ENCODE results near the gene MYL3. TPM values are rescaled to one million over a fixed set of nuclear protein-coding genes. Genes with fewer than 3 reads are reported as not detected.

The MYL3 gene
- total RNA-seq, 2 donors from 2014 or later, result not detected

DNA sequence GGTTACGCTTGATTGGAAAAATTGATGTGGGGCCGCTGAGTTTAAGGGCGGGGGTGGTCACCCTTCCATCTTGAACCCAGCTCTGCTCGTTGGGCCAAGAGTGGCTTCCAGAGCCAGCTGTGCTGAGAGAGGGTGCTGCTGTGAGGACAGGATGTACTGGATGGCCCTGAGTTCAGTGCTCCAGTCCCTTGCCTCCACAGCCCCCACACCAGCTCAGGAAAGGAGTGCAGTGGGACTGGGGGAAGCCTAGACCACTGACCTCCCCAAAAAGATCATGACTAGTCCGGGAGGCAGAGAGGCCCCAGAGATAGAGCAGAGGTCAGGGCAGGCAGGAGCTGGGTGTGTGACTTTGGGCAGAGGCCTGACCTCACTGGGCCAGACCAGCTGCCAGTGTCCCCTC lies 10.3 kb upstream of the MYL3 start:
- no peak for ATAC-seq
- Mint-ChIP-seq H3K4me3 (no peak overlapping the region), H3K36me3 (no peaks in the 10 kb centered on the region), H3K4me1 (ENCODE audit: low read depth in 2 of 2) (peaks cover 0 to 3% of the 10 kb centered on the region in 2 donors), H3K9me3 (no peaks in the 10 kb centered on the region), H3K27ac (no peak overlapping the region), H3K27me3 (peaks cover 0 to 13% of the 10 kb centered on the region in 2 donors)
- no peak for DNase-seq (ENCODE audit: low spot score)

DNA sequence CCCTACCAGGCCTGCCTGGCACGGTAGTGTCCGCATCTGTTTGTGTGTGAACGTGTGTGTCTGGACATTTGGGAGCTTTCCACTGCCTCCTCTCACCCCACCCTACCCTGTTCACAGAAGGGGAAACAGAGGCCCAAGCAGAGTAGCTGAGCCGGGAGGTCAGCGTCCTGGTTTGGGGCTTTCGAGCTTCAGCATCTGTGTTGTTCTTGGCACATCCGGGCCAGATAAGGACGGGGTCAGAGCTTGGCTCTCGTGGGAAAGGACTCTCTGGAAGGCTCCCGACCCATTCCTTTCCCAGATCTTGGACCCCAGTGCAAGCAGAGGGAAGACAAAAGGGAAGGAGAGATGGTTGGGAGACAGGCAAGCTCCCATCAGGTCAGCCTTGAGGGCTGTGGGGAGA lies 8.0 kb upstream of the MYL3 start:
- Mint-ChIP-seq H3K27me3 (peaks cover 0 to 13% of the 10 kb centered on the region in 2 donors), H3K4me3 (no peak overlapping the region), H3K4me1 (ENCODE audit: low read depth in 2 of 2) (no peaks in the 10 kb centered on the region), H3K36me3 (no peaks in the 10 kb centered on the region), H3K27ac (no peak overlapping the region), H3K9me3 (no peaks in the 10 kb centered on the region)
- no peak for ATAC-seq
- no peak for DNase-seq (ENCODE audit: low spot score)

DNA sequence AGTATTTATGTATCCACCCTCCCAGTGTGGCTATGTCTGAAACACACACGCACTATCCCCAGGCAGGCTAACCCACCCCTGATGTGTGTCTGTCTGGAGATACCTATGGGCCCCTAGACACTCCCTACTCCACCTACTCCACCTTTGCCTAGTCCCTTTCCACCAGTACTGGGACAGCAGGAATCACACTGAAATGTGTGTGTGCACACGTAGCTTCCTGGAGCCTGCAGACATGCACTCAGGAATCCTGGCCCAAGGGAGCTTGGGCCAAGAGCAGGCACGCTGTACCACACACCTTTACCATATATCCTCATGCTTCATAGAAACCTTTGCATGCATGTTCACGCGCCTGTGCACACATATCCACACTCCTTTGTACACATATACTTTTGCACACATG lies 7.4 kb upstream of the MYL3 start:
- peaks cover 0 to 13% of the 10 kb centered on the region in 2 donors for H3K27me3 Mint-ChIP-seq
- no peaks in the 10 kb centered on the region for H3K9me3 Mint-ChIP-seq
- no peak overlapping the region for H3K4me3 Mint-ChIP-seq
- no peak overlapping the region for H3K27ac Mint-ChIP-seq
- ATAC-seq, result no peak
- no peaks in the 10 kb centered on the region for H3K4me1 Mint-ChIP-seq (ENCODE audit: low read depth in 2 of 2)
- no peak for DNase-seq (ENCODE audit: low spot score)
- no peaks in the 10 kb centered on the region for H3K36me3 Mint-ChIP-seq

DNA sequence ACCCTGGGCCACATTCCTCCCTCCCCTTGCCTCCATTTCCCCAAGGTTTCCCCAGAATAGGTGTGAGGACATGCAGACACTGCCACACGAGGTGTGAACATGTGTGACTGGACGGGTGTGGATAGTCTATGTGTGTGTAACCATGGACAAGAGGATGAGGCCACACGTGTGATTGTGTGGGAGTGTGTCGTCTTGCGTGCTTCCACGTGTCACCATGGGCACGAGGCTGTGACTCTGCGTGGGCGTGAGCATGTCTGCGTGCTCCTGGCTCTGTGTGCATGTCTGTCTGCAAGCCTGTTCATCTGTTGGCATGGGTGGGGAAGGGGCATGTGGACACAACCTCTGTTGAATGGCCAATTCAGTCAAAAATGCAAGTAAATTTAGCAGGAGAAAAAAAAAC lies 6.2 kb upstream of the MYL3 start:
- Mint-ChIP-seq H3K27me3 (peaks cover 0 to 13% of the 10 kb centered on the region in 2 donors), H3K9me3 (no peaks in the 10 kb centered on the region), H3K36me3 (no peaks in the 10 kb centered on the region), H3K27ac (no peak overlapping the region), H3K4me1 (ENCODE audit: low read depth in 2 of 2) (no peaks in the 10 kb centered on the region), H3K4me3 (no peak overlapping the region)
- no peak for ATAC-seq
- no peak for DNase-seq (ENCODE audit: low spot score)

DNA sequence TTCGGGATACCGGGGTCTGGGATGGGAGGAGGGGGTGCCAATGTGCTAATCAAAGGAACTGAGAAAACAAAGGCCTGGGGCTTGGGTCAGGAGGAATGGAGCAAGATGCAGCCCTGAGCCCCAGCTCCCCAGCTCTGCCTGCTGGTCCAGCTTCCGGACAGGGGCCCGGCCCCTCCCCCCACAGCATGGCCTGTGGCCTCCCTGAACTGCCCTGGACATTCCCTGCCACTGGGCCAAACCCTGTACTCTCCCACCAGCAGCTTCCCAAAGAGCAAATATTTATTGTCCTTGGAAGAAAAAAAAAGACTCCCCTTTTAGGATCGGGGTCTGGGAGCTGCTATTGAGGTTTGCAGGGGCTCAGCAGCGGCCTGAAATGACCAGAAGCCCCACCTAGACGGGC lies 5.7 kb upstream of the MYL3 start:
- Mint-ChIP-seq H3K36me3 (no peaks in the 10 kb centered on the region), H3K4me1 (ENCODE audit: low read depth in 2 of 2) (no peaks in the 10 kb centered on the region), H3K27ac (no peak overlapping the region), H3K9me3 (no peaks in the 10 kb centered on the region), H3K4me3 (no peak overlapping the region), H3K27me3 (peaks cover 0 to 13% of the 10 kb centered on the region in 2 donors)
- DNase-seq (ENCODE audit: low spot score) (no peak), ATAC-seq (no peak)

DNA sequence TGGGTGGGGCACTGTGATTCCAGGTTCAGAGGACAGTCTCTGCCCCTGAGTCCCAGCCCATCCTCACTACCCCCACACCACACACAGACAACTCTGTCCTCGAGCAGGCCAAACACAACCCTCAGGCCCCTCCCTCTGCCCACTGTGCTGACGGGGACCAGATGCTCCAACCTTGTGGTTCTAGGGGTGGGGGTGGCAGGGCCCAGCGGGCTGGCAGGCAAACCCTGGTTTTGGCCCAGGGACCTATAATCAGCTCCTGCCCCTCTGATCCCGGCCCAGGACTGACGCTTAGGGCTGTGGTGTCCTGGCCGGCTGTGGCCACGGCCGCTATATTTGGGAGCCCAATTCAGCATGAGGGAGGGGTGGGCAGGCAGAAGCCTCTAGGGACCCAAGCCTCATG lies 5.0 kb upstream of the MYL3 start:
- Mint-ChIP-seq H3K36me3 (no peaks in the 10 kb centered on the region), H3K27me3 (peaks cover 0 to 13% of the 10 kb centered on the region in 2 donors), H3K4me3 (no peak overlapping the region), H3K27ac (no peak overlapping the region), H3K4me1 (ENCODE audit: low read depth in 2 of 2) (no peaks in the 10 kb centered on the region), H3K9me3 (no peaks in the 10 kb centered on the region)
- DNase-seq (ENCODE audit: low spot score) (no peak), ATAC-seq (no peak)

DNA sequence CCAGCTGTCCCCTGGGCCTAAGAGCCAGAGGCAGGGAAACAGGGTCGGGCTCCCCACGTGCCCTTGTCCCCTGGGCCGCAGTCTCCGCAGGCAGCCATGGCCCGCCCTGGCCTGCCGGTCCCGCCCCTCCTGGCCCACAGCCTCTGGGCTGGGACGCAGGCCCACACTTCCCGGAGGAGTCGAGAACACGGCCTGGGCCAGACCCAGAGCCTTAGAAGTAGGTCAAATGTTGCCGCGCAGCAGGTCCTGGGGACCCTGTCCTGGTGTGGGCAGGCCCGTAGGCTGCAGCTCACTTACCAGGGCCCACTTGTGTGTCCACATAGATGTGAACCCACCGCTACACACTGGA lies 4.3 kb upstream of the MYL3 start:
- H3K27me3 Mint-ChIP-seq, result peaks cover 0 to 13% of the 10 kb centered on the region in 2 donors
- no peak overlapping the region for H3K4me3 Mint-ChIP-seq
- no peak for ATAC-seq
- H3K9me3 Mint-ChIP-seq, result no peaks in the 10 kb centered on the region
- H3K4me1 Mint-ChIP-seq (ENCODE audit: low read depth in 2 of 2), result no peaks in the 10 kb centered on the region
- H3K36me3 Mint-ChIP-seq, result no peaks in the 10 kb centered on the region
- H3K27ac Mint-ChIP-seq, result no peak overlapping the region
- no peak for DNase-seq (ENCODE audit: low spot score)

DNA sequence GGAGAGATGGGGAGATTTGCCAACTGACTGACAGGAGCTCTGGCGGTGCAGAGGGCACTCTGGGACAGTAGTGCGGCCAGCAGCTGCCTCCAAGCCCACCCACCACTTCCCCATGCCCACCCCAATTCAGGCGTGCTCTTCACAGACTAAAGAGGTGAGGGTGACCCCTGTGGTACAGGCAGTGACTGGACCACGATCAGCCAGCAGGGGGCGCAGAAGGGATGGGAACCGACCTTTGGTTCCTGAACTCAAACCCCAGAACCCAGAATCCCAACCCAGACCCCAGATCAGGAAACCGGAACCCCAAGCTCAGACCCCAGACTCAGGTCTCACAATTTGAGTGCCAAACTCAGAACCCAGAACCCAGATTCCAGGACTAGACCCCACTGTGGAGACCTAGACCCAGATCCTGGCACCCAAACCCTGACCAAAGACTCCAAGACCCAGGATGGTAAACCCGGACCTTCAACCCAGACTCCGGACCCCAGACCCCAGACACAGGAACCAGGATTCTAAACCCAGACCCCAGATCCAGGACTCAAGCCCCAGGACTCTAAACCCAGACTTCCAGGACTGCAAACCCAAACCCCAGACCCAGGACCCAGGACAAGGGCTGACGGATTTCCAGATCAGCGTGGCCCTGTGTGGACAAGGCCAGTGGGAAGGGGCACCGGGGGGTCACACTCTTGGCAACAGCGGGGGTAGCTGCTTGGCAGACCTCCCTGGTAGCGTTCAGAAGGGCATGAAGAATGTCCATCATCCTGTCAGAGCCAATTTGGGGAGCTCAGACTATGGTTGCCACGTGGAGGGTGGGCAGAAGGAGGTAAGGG lies 3.7 kb upstream of the MYL3 start:
- Mint-ChIP-seq H3K27ac (no peak overlapping the region), H3K4me3 (no peak overlapping the region), H3K27me3 (peaks cover 0 to 13% of the 10 kb centered on the region in 2 donors), H3K36me3 (no peaks in the 10 kb centered on the region), H3K4me1 (ENCODE audit: low read depth in 2 of 2) (no peaks in the 10 kb centered on the region), H3K9me3 (no peaks in the 10 kb centered on the region)
- ATAC-seq (peak in 1 of 2 donors; percentile 59), DNase-seq (ENCODE audit: low spot score) (peak; percentile 77)

DNA sequence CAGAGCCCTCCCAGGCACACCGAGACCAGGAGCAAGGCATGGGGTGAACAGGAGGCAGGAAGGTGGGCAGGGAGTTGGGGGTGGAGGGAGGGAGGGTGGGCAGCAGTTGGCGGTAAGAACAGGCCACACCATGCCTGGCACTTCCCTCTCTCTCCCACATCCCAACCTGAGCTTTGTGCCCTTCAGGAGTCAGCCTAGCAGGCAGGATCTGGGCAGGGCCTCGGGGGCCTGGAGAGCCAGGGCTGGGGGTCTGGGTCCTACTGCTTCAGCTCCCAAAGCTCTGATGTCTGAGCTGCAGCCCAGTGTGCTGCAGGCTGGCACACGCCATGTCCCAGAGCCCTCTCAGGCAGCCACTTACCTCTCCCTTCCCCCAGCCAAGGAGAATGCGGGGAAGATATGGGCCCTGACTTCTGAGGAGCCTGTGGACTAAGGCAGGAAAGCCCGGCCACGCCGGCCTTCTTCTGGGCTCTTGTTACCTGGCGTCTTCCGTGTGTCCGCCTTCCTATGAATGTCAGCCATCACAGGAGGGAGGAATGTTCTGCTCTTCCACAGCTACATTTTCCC lies 2.9 kb upstream of the MYL3 start:
- Mint-ChIP-seq H3K9me3 (no peaks in the 10 kb centered on the region), H3K27me3 (peaks cover 0 to 13% of the 10 kb centered on the region in 2 donors), H3K4me1 (ENCODE audit: low read depth in 2 of 2) (no peaks in the 10 kb centered on the region), H3K27ac (no peak overlapping the region), H3K4me3 (no peak overlapping the region), H3K36me3 (no peaks in the 10 kb centered on the region)
- DNase-seq (ENCODE audit: low spot score) (no peak), ATAC-seq (no peak)

DNA sequence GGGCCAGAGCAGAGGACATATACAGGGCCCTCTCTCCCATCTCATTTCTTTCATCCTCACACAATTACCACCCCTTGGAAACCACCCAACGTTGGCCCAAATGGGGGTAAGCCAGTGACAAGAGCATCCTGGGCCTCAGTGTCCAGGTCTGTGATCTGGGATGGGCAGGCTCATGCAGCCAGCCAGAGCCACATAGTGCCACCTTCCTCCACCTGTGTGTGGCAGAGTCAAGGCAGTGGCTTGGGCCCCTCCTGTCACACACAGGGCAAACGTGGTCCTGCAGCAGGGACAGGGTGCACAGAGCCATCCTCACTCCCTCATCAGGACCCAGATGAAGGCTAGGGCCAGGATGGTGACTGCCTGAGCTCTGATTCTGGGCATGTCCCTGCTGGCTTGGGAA lies 2.3 kb upstream of the MYL3 start:
- Mint-ChIP-seq H3K9me3 (no peaks in the 10 kb centered on the region), H3K27me3 (peaks cover 0 to 7% of the 10 kb centered on the region in 2 donors), H3K36me3 (no peaks in the 10 kb centered on the region), H3K4me1 (ENCODE audit: low read depth in 2 of 2) (no peaks in the 10 kb centered on the region), H3K4me3 (no peak overlapping the region), H3K27ac (no peak overlapping the region)
- ATAC-seq (no peak), DNase-seq (ENCODE audit: low spot score) (no peak)

DNA sequence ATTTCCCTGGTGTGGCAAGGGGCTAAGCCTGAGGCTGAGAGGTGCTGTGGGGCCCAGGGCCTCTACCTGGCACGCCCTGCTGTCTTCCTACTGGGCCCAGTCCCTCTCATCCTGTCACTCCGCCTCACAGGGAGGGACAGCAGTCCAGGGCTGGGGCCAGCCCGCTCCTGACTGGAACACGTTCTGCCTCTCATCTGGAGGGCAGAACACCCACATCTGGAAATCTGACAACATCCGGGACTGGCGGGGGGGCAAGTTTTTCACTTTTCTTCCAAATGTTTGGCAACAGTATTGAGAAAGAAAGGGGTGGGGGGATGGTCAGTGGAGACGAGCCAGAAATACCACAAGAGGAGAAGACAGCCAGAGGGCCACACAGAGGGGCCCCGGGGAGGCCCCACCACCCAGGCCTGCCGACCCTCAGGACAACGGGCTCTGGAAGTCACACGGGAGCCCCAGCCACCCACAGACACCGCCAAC lies 1.8 kb upstream of the MYL3 start:
- Mint-ChIP-seq H3K4me1 (ENCODE audit: low read depth in 2 of 2) (no peaks in the 10 kb centered on the region), H3K36me3 (no peaks in the 10 kb centered on the region), H3K27me3 (peaks cover 0 to 7% of the 10 kb centered on the region in 2 donors), H3K27ac (no peak overlapping the region), H3K4me3 (no peak overlapping the region), H3K9me3 (no peaks in the 10 kb centered on the region)
- DNase-seq (ENCODE audit: low spot score), result peak; percentile 41
- no peak for ATAC-seq

DNA sequence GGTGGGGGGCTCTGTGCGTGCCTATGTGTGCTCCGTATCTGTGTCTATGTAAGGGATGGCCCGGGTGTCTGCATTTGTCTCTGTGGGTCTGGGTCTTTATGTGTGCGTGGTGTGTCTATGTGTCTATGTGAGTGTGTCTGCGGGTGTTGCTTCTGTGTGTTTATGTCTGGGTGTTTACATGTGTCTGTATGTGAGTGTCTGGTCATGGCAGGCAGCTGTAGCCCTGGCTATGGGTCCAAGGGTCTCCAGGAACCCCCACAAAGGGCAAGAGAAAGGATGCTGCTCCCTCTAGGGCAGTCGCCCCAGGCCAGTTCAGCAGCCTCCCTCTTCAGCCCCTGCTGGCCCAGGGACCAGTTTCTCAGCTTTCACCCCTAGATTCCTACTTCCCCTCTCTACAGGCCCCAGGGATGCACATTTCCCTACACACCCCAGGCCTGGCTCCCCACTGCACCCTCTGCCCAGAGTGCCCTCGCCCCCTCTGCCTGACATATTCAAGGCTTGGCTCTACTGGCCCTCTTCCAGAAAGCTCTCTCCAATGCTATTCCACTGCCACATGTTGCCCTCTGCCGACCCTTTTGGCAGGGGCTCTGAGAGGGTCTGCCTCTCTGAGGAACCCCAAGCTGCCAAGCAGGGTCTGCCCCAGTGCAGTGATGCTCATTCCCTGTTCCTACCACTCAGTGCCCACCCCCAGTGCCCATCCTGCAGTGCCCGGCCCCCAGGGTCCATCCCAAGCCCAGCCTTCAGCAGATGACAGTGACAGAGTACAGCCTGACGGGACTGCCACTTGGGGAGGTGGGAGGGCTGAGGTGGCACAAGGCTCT lies 1.0 kb upstream of the MYL3 start:
- no peak for ATAC-seq
- H3K4me1 Mint-ChIP-seq (ENCODE audit: low read depth in 2 of 2), result no peaks in the 10 kb centered on the region
- DNase-seq (ENCODE audit: low spot score), result peak; percentile 45
- H3K4me3 Mint-ChIP-seq, result no peak overlapping the region
- no peaks in the 10 kb centered on the region for H3K36me3 Mint-ChIP-seq
- no peaks in the 10 kb centered on the region for H3K27me3 Mint-ChIP-seq
- H3K9me3 Mint-ChIP-seq, result no peaks in the 10 kb centered on the region
- H3K27ac Mint-ChIP-seq, result no peak overlapping the region

DNA sequence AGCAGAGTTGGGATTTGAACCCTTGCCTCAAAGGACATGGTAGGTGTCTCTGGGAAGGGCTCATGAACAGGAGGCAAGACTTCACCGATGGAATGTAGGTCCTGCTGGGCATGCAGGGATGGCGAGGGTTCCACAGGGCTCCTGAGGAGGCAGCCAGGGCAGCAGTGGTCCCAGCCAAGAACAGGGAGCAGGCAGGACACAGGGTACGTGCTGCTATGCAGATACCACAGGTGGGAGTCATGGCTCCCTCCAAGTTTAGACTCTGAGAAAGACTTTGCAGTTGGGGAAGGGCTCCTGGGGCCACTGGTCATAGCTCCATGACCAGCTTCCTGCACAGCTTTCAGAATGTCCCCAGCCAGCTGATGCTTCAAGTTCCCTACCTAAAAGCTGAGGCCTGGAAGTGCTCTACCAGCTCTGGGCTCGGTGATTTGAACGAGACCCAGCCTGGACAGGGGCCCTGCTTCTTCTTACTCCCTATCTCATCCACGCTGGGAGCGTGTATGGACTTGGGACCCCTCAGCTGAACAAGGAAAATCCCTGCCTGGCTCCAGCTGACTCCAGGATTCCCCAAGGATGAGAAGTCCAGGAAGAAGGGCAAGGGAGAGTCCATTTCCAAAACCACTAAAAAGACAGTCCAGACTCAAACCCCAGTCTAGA lies 747 bp downstream of the MYL3 start:
- Mint-ChIP-seq H3K27ac (no peak overlapping the region), H3K27me3 (peaks cover 0 to 4% of the 10 kb centered on the region in 2 donors), H3K36me3 (no peaks in the 10 kb centered on the region), H3K4me3 (no peak overlapping the region), H3K9me3 (no peaks in the 10 kb centered on the region), H3K4me1 (ENCODE audit: low read depth in 2 of 2) (no peaks in the 10 kb centered on the region)
- DNase-seq (ENCODE audit: low spot score) (peak; percentile 51), ATAC-seq (no peak)
